Suppressor macrophage treated with lipopolysaccharide for 1 hour (primary cell): Measurements from ENCODE around the gene ALK.

Experiments used
- DNase-seq, 3 donors: peaks; one replicate each; pipeline ENCODE4 v3.0.0-alpha.2; 2020 to 2022

The ALK gene

DNA sequence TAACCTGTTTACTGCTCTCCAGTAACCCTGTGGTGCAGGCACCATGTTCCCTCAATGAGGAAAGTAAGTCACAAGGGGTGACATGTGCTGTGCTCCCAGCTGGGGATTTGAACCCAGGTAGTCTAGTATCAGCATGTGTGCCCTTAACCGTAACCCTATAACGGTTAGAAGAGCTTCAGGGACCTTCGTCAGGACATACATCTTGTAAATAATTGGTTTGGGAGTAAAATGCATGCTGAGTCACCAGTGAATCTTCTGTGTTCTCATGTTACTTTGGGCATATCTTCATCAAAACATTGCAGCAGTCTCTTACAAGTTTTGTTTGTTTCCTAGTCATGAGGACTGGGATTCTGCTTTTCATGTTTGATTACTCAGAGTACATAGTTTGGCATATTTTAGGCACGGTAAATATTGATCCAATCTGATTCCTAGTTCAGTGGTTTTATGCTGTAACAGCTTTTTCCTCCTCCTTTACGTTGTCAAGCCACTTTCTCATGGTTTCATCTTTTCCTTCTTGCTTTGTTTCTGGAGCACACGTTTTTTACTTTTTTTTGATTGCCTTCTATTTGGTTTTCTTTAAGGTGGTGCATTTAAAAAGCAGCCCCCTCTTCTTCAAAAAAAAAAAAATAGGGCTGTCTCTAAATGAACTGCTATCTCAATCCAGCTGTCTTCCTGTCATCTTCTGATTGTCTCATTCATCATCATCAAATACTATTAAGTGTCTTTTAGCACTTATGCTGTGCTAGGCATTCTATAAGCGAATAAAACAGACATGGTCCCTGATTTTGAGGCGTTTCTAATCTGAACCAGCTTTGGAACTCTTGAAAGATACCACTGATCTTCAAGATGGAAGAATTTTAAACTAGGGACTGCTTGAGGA is 755.8 kb downstream of the ALK start:
- no peak for DNase-seq

DNA sequence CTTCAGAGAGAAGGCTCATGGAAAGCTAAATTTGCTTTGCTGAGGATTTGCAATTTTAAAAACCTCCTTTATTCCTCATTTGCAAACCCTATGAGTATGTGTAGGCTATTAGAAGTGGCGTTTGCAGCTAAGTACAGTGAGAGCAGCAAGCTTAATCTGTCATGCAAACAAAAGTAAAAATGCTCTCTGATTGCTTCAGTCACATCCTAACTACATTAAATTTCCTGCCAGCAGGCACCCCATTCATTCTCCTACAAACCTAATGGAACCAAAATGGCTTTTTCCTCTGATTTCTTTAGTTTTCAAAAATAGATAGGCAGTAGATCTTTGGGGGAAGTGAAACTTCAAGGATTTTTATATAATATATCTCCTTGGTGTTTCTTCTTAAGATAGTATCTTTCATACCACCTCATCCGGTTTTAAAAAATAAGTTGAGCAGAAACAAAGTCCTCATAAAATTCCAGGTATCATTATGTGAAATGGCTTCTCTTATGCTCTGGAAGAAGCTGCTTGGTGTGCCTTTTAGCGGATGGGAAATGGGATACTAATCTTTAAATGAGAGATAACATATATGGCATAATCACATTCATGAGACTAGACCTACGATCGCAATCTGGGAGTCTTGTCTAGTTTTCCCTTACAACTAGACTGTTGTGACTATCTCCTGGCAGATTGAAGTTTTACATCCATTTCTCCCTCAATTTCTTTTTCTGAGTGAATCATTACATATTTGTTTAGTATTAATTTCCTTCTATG is 757.1 kb downstream of the ALK start:
- DNase-seq, result no peak

DNA sequence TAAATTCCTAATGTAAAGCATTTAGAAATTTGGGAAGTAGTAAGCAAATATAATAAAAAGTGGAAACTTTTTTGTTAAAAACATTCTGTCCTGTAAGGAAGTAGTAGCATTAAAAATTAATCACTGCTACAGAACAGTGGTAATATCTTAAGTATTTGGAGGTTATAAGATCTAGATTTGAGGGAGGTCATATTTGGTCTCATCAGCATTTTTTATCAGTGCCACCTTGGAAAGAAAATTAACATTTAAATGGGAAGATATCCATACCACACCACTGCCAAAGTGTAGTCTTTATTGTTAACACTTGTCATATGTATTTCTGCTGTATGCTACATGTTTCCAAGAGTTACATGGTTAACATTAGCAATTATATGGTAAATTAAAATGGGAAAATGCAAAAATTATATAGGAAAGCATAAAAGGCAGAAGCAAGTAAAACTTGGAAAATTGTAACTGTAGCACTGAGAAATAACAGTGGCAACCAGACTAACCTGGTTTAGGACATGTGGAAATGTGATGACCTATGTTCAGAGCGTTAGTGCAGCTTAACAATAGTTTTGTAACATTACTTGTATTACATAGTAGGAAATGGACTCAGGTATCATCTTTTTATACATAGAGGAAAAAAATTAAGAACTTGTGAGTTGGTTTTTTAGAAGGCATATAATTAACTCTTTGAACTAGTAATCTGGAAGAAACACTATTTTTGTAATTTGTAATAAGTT is 759.0 kb downstream of the ALK start:
- DNase-seq, result no peak

DNA sequence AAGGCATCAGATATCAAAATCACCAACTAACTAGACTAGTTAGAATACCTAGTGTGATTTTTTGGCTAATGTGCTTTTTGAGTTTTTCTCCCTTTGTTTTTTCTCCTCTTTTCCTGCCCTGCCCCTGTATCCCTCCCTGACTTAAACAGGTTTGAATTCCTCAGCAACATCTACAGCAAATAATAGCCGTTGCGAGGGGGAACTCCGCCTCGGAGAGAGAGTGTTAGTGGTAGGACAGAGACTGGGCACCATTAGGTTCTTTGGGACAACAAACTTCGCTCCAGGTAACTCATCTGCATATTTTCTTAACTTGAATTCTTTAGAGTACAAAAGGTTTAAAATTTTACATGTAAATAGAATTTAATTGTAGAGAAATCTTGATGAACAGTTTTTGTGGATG is 761.2 kb downstream of the ALK start:
- no peak for DNase-seq

- no peak for DNase-seq
These were observed 762.3 kb downstream of the ALK start for GRCh38 chr2:29159125-29159524.

GRCh38 chr2:29157131-29157530 is 764.3 kb downstream of the ALK start:
- DNase-seq, result no peak

DNA sequence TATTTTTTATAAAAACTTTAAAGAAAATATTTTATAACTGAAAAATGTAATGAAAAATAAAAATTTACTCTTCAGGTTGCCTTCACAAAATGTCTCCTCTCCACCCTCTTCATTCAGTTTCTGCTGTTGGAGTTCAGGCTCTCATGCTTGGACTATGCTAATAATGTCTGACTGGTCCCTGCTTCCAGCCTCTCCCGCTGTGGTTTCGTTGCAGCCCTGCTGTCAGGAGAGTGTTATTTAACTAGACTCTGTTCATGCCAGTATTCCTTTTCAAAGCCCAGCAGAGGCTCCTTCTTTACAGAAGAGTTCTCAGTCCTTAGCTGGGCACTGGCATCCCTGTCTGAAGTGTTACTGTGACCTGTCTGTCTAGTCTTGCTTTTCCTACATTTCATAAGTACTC is 765.8 kb downstream of the ALK start:
- DNase-seq, result no peak

DNA sequence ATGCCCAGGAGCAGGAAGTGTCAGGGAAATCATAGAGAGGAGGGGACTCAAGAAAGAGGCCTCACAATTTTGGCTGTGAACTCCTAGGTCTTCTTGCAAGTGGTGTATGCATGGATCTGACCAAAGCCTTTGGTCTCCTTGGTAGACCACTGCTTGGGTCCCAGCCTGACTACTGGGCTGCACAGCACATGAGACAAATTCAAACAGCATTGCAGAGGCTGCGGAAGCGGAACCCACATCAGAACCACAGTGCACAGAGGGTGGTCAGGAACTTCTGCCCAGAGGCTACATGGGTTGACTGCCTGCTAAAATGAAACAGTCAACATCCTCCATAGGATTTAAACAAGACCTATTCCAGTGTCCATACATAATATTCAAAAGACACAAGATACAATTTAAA is 766.8 kb downstream of the ALK start:
- DNase-seq, result no peak

DNA sequence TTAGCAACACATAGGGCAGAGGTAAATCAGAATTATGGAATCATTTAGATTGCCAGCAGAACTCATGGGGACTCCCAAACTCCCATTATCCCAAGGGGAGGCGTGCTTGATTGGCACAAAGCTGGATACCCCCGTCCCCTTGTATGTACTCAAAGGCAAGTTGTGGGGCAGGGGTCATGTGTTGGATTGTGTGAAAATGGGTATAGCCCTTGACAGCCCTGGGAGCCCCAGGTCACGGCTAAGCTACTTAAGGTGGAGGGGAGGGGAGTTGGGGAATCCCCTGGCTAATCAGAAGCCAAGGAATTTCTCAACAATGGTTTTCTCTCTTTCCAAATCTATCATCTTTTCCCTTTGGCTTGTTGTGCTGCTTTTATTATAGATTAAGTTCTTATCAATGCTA is 773.4 kb downstream of the ALK start:
- DNase-seq, result no peak

DNA sequence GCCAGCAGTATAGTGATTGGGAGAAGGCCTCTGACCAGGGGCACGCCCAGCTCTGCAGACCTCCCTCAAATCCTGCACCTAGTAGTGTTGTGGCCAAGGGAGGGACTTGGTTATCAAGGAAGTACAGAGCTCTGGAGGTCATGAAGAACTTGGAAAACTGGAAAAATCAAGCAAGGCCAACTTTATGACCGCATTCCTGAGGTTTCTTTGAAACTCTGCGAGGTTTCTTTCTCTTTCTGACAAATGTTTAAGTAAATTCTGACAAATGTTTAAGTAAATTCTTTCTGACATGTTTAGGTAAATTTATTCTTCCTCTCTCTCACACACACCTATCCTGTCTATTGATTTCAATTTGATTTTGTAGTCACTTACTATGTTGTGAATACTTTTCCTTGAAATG is 775.2 kb downstream of the ALK start:
- no peak for DNase-seq

DNA sequence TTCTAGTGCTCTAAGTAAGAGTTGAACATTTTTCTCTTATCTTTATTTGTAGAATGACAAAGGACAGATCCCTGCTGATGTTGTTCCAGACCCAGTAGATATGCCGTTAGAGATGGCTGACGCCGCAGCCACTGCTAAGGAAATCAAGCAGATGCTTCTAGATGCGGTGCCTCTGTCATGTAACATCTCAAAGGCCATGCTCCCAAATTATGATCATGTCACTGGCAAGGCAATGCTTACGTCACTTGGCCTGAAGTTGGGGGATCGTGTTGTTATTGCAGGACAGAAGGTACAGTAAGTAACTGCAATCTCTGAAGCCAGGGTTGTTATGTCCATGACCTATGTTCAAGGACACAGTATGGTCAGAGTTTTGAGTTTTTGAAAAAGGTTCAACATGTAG is 777.7 kb downstream of the ALK start:
- DNase-seq, result no peak
